22Rv1 (cell line): Measurements from ENCODE around the gene NSA2.
"Not testable (repeated sequence)": the region's sequence is repeated elsewhere in the genome, so short reads cannot be mapped to it uniquely, and the experiment has no call there.

Experiments used
- H3K27ac ChIP-seq: fragments of 450-650 bp; 2 replicates; pipeline ENCODE4 v1.5.1; 2017
- ZFX ChIP-seq: fragments of 450-650 bp; IDR thresholded peaks from 2 replicates; pipeline ENCODE4 v1.6.1; 2017; ENCODE audit warnings: antibody characterized with exemption, borderline replicate concordance
- TF ChIP-seq, protein P1 (sequence below): fragments of 450-650 bp; IDR thresholded peaks from 2 replicates; pipeline ENCODE4 v1.5.1; 2017; ENCODE audit warnings: mild to moderate bottlenecking

Gene NSA2

GRCh38 chr5:74778609-74779008 is 11.6 kb downstream of the NSA2 start:
- TF ChIP-seq ZFX: no peak
- TF ChIP-seq, protein P1, sequence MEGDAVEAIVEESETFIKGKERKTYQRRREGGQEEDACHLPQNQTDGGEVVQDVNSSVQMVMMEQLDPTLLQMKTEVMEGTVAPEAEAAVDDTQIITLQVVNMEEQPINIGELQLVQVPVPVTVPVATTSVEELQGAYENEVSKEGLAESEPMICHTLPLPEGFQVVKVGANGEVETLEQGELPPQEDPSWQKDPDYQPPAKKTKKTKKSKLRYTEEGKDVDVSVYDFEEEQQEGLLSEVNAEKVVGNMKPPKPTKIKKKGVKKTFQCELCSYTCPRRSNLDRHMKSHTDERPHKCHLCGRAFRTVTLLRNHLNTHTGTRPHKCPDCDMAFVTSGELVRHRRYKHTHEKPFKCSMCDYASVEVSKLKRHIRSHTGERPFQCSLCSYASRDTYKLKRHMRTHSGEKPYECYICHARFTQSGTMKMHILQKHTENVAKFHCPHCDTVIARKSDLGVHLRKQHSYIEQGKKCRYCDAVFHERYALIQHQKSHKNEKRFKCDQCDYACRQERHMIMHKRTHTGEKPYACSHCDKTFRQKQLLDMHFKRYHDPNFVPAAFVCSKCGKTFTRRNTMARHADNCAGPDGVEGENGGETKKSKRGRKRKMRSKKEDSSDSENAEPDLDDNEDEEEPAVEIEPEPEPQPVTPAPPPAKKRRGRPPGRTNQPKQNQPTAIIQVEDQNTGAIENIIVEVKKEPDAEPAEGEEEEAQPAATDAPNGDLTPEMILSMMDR: no peak
- no peak overlapping the region for H3K27ac ChIP-seq

DNA sequence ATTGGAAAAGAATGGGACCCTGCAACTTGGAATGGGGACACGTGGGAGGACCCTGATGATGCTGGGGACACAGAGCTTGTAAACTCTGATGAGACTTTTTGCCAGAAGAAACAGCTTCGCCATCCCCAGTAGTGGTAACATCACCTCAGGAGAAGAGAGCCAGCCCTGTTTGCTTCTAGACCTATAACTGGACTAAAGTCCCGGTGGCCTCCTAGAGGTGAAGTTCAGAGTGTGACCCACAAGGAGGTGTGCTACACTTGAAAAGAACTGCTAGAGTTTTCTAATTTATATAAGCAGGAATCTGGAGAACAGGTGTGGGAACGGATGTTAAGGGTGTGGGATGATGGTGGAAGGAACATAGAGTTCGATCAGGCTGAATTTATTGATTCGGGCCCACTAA is 19.8 kb downstream of the NSA2 start:
- H3K27ac ChIP-seq: no peak overlapping the region
- TF ChIP-seq, protein P1: no peak
- no peak for TF ChIP-seq ZFX

DNA sequence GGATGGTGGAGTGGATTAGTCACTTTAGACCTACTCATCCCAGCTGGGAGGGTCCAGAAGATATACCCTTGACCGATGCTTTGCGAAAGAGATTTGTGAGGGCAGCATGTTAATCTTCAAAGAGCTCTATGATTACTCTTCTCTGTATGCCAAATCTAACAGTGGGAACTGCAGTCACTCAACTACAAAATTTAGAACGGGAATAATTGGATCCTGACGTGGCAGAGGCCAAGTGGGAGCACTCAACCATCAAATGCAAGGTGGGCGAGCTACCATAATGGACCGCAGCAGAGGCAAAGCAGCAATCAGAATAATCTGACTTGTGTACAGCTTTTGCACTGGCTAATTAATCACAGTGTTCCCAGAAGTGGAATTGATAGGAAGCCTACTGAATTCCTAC is 20.4 kb downstream of the NSA2 start:
- no peak for TF ChIP-seq ZFX
- TF ChIP-seq, protein P1: no peak
- H3K27ac ChIP-seq: no peak overlapping the region

DNA sequence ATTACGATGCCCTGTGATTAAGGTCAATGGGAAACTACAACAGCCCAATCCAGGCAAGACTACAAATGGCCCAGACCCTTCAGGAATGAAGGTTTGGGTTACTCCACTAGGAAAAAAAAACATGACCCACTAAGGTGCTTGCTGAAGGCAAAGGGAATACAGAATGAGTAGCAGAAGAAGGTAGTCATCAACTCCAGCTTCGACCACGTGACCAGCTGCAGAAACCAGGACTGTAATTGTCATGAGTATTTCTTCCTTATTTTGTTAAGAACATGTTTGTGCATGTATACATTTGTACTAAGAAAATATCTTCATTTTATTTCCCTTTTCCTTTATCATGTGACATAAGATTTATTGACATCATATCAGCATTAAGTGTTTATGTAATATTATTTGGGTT is 24.6 kb downstream of the NSA2 start:
- H3K27ac ChIP-seq: not testable (repeated sequence)

DNA sequence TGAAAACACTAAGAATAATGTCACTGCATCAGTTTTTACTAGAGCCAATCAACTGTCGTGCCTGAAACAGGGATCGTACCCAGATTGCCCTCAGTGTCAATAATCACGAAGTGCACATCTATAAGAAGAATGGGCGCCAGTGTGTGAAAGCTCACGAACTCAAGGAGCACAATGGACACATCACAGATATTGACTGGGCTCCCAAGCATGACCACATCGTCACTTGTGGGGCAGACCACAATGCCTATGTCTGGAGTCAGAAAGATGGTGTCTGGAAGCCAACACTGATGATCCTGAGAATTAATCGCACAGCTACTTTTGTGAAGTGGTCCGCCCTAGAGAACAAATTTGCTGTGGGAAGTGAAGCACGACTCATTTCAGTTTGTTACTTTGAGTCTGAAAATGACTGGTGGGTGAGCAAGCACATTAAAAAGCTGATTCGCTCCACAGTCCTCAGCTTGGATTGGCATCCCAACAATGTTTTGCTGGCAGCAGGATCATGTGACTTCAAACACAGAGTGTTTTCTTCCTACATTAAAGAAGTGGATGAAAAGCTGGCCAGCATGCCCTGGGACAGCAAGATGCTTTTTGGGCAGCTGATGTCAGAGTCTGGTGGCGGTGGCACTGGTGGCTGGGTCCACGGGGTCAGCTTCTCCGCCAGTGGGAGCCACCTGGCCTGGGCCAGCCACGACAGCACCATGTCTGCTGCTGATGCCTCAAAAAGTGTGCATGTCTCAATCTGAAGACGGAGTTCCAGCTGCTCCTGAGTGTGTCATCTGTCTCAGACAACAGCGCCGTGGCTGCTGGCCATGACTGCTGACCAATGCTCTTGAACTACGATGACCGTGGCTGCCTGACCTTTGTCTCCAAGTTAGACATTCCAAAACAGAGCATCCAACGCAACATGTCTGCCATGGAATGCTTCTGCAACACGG is 32.2 kb downstream of the NSA2 start:
- TF ChIP-seq, protein P1: no peak
- TF ChIP-seq ZFX: no peak
- H3K27ac ChIP-seq: no peak overlapping the region

DNA sequence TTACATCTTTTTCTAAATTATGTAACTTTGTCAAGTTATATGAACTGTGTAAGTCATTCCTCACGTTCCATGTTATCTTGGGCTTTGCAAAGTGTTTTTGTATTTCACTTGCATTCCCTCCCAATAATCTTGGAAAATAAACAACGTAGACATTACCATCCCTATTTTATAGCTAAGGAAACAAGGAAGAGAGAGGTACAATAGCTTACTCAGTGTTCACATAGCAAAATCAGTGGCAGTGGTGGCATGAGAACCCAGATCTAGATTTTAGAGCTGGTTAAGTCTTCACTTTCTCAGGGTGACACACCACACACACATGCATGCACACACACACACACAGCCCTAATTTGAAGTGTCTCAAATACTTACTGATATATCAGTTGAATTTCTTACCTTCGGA is 34.1 kb downstream of the NSA2 start:
- TF ChIP-seq, protein P1: no peak
- TF ChIP-seq ZFX: no peak
- H3K27ac ChIP-seq: no peak overlapping the region

DNA sequence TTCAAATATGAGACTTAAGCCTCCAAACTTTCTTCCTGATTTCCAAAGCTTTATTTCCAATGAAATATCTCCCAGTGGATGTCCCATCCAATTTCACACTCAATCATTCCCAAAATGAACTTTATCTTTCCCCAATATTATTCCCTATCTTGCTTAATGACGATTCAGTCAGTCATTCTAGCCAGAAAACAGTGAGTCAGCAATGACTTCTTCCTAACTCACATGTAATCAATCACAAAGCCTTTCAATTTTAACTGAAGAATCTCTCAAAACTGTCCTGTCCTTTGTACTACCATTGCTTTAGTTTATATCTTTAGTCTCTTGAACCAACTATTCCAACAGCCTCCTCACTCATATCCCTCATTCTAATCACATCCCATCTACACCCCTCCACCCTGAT is 34.9 kb downstream of the NSA2 start:
- TF ChIP-seq ZFX: no peak
- TF ChIP-seq, protein P1: no peak
- no peak overlapping the region for H3K27ac ChIP-seq
